GM19397 (cell line): ENCODE results near the gene SPTB.

ENCODE experiments used
- ATAC-seq: cut with Tn5 transposase; IDR thresholded peaks from one replicate; pipeline ENCODE4 v1.9.1; 2021; ENCODE audit warnings: mild to moderate bottlenecking, moderate library complexity; ENCODE audit not compliant: unreplicated experiment

Gene SPTB

DNA sequence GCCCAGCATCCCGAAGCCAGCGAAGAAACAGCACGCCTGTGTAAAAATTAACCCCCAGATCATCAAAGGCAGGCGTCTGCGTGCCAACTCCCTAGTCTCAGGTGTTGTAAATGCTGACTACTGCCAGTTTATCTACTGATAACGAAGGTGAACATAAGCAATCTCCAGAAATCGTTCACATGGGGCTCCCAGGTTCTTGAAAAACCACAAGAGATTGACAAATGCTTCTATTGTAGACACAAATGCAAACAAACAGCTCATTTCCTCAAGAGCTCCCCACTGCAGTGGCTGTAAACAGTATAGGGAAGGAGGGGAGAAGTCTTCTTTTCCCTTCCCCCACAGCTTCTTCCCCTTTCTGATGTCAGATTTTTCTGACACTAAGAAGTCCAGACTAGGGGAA, 180.8 kb downstream of the SPTB start:
- ATAC-seq: no peak

DNA sequence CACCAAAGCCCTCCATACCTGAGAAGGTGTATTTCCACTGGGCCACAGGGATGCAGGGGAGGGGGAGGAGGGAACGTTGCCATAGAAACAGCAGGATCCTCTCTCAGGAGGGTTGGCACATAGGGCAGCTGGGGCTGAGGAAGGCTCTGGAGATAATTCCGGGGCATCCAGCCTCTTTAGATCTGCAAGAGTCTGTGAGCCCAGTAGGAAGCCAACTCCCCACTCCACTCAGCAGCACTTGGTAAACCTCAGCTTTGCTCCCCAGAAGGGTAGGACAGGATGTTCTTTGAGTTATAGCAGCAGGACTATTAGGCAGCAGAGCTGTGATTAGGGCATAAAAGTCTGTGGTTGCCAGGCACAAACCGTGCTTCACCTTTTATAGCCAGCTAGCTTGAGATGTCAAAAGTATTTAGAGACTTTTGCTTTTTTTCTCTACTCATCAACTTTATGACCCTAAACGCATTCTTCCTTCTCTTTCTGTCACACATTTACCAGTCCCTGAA, 183.3 kb downstream of the SPTB start:
- ATAC-seq: no peak
